HPDE6-E6E7 (cell line): ENCODE measurements around the gene TEX264.

Experiments used
- DNase-seq: peaks from one replicate; pipeline ENCODE4 v3.0.0; 2011; ENCODE audit warnings: missing footprints; ENCODE audit errors: extremely low spot score

The TEX264 gene

DNA sequence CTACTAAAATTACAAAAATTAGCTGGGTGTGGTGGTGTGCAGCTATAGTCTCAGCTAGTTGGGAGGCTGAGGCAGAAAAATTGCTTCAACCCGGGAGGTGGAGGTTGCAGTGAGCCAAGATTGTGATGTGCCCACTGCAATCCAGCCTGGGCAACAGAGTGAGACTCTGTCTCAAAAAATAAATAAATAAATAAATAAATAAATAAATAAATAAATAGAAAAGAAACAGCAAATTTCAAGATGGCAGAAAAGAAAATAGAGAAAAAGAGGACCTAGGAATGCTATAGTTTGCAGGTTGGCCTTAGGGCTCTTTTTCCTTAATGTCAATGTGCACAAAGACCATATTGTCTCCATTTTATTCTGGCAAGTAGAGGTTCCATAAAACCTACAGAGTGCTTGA, 79.8 kb downstream of the TEX264 start:
- DNase-seq, result no peak

- DNase-seq, result no peak
Observed at GRCh38 chr3:51751287-51751686, 80.2 kb downstream of the TEX264 start.
